ENCODE measurements around the gene OR51S1.

GRCh38 chr11:4881860-4882500, 33.0 kb upstream of the OR51S1 start, which contains the start of gene OR51T1:
- TF ChIP-seq, protein P1, sequence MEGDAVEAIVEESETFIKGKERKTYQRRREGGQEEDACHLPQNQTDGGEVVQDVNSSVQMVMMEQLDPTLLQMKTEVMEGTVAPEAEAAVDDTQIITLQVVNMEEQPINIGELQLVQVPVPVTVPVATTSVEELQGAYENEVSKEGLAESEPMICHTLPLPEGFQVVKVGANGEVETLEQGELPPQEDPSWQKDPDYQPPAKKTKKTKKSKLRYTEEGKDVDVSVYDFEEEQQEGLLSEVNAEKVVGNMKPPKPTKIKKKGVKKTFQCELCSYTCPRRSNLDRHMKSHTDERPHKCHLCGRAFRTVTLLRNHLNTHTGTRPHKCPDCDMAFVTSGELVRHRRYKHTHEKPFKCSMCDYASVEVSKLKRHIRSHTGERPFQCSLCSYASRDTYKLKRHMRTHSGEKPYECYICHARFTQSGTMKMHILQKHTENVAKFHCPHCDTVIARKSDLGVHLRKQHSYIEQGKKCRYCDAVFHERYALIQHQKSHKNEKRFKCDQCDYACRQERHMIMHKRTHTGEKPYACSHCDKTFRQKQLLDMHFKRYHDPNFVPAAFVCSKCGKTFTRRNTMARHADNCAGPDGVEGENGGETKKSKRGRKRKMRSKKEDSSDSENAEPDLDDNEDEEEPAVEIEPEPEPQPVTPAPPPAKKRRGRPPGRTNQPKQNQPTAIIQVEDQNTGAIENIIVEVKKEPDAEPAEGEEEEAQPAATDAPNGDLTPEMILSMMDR (IDR thresholded peaks at IDR 0.05 in 2 of 3, conservative IDR thresholded peaks at IDR 0.05 in 1 of 3; ENCODE audit: borderline replicate concordance in 1 of 3, insufficient read depth in 1 of 3, low read depth in 2 of 3, low read length in 2 of 3) = no peak
- no peak for TF ChIP-seq ATF3 (IDR thresholded peaks at IDR 0.05)
- TF ChIP-seq REST (IDR thresholded peaks at IDR 0.05; ENCODE audit: low read depth) = no peak
- TF ChIP-seq, protein P2, sequence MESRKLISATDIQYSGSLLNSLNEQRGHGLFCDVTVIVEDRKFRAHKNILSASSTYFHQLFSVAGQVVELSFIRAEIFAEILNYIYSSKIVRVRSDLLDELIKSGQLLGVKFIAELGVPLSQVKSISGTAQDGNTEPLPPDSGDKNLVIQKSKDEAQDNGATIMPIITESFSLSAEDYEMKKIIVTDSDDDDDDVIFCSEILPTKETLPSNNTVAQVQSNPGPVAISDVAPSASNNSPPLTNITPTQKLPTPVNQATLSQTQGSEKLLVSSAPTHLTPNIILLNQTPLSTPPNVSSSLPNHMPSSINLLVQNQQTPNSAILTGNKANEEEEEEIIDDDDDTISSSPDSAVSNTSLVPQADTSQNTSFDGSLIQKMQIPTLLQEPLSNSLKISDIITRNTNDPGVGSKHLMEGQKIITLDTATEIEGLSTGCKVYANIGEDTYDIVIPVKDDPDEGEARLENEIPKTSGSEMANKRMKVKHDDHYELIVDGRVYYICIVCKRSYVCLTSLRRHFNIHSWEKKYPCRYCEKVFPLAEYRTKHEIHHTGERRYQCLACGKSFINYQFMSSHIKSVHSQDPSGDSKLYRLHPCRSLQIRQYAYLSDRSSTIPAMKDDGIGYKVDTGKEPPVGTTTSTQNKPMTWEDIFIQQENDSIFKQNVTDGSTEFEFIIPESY (IDR thresholded peaks at IDR 0.05; ENCODE audit: extremely low read depth, insufficient replicate concordance, low read length) = no peak
- no peak for TF ChIP-seq CEBPB (IDR thresholded peaks at IDR 0.05; ENCODE audit: low read depth)
- TF ChIP-seq EZH2 (IDR thresholded peaks at IDR 0.05) = no peak
- no peak for TF ChIP-seq EZH2phosphoT487 (IDR thresholded peaks at IDR 0.05; ENCODE audit: borderline replicate concordance)
- TF ChIP-seq ZFX (IDR thresholded peaks at IDR 0.05) = no peak
- TF ChIP-seq FOSL1 (IDR thresholded peaks at IDR 0.05; ENCODE audit: low read depth) = no peak
- no peak for TF ChIP-seq POLR2AphosphoS5 (IDR thresholded peaks at IDR 0.05; ENCODE audit: low read depth, low read length)
- TF ChIP-seq POLR2A (IDR thresholded peaks at IDR 0.05; ENCODE audit: borderline replicate concordance, extremely low read depth, insufficient read depth, insufficient read length) = no peak
- no peak for TF ChIP-seq RAD21 (IDR thresholded peaks at IDR 0.05; ENCODE audit: low read depth)
- no peak for TF ChIP-seq JUND (IDR thresholded peaks at IDR 0.05)
- TF ChIP-seq YY1 (IDR thresholded peaks at IDR 0.05; ENCODE audit: extremely low read depth, insufficient replicate concordance, low read depth, low read length) = no peak
